Heart right ventricle (tissue), 16 donors: ENCODE data around the gene C3. TPM values are rescaled to one million over a fixed set of nuclear protein-coding genes. Genes with fewer than 3 reads are reported as not detected.

ENCODE experiments used
- ATAC-seq, 8 donors: fragments of 200-7000 bp; cut with Tn5 transposase; one replicate each; pipeline ENCODE4 v1.9.1; 2020; ENCODE audit warnings: mild to moderate bottlenecking in 8 of 8, moderate library complexity in 8 of 8, moderate number of reproducible peaks in 1 of 8
- DNase-seq, 2 donors: peaks; one replicate each; pipeline ENCODE4 v3.0.0-alpha.2; 2020
- H3K27ac ChIP-seq, 10 donors: fragments of 200-600 bp; sonication (generic) in 2 of 10; one replicate each; pipeline versions ENCODE4 v1.5.0 to v1.8.0; 2020 to 2022; ENCODE audit warnings: mild to moderate bottlenecking in 3 of 10
- H3K27me3 ChIP-seq, 7 donors: fragments of 200-600 bp; one replicate each; pipeline ENCODE4 v1.8.0; 2021 to 2022; ENCODE audit warnings: mild to moderate bottlenecking in 2 of 7
- H3K36me3 ChIP-seq, 9 donors: fragments of 200-600 bp; sonication (generic) in 1 of 9; one replicate each; pipeline versions ENCODE4 v1.5.0 to v1.8.0; 2020 to 2022; ENCODE audit warnings: mild to moderate bottlenecking in 2 of 9
- H3K4me1 ChIP-seq, 9 donors: fragments of 200-600 bp; sonication (generic) in 1 of 9; one replicate each; pipeline versions ENCODE4 v1.5.0 to v1.8.0; 2020 to 2022; ENCODE audit warnings: mild to moderate bottlenecking in 4 of 9
- H3K4me3 ChIP-seq, 10 donors: fragments of 200-600 bp; sonication (generic) in 2 of 10; one replicate each; pipeline versions ENCODE4 v1.5.0 to v1.8.0; 2020 to 2022; ENCODE audit warnings: mild to moderate bottlenecking in 7 of 10, moderate library complexity in 2 of 10
- H3K9me3 ChIP-seq, 11 donors: fragments of 200-600 bp in 10 of 11; sonication (generic) in 2 of 11; one replicate each; pipeline versions ENCODE4 v1.5.0 to v1.8.0; 2013 to 2022; ENCODE audit warnings: mild to moderate bottlenecking in 2 of 11, control low read depth in 1 of 11, moderate library complexity in 1 of 11
- WGBS, 2 donors: extraction: QIAGEN DNeasy Blood & Tissue Kit; methylation state at CpG; one replicate each; pipeline ENCODE4 v1.1.7; 2013; ENCODE audit warnings: inconsistent platforms in 1 of 2; 5-methylcytosine and 5-hydroxymethylcytosine counted together
- intact Hi-C, 10 donors: fragments of 100-400 bp; cut with DNase I; formaldehyde crosslinking; loops; one replicate each; pipeline versions ENCODE4 v1.11.1 to v1.14.2; 2022
- polyA plus RNA-seq, 2 donors: library from polyadenylated mRNA; stranded (reverse); fragments of 200-250 nt; gene quantifications; one replicate each; pipeline ENCODE4 v1.2.3, GENCODE V29; 2013
- total RNA-seq, 10 donors: library from RNA; stranded (reverse); fragmentation: NEBNext Ultra II Directional in 3 of 10; extraction: Animal tissue kit (Norgen Biotek cat#: 25700) in 3 of 10; gene quantifications; one replicate each; pipeline versions ENCODE4 v1.2.1 to v1.2.4, GENCODE V29; 2021 to 2023
- TF ChIP-seq, protein P1 (sequence below), 9 donors: fragments of 200-600 bp; sonication (generic) in 2 of 9; IDR thresholded peaks; one replicate each; pipeline versions ENCODE4 v1.5.0 to v1.8.0; 2021 to 2022; ENCODE audit warnings: antibody characterized with exemption in 9 of 9, mild to moderate bottlenecking in 5 of 9, moderate library complexity in 1 of 9
- donor health status: Arrhythmogenic right ventricular cardiomyopathy.
- donor health status: ischemic (EF 13 %, LVEDD 7.1; RV severe dilation, severe dysfunction).
- donor health status: healthy with polysubstance abuse.
- donor health status: DM: no; HTN: yes; CAD: no.
- donor health status: DM: no; HTN: no; CAD: no.
- donor health status: ischemic (EF 25% LVEDD 6.9; RV normal size, moderate dysfunction).
- donor health status: ischemic (EF 25% LVEDD 5.7; RV mildly dilated, moderate dysfunction).
- donor health status: healthy.
- donor health status: DM: yes; HTN: yes; CAD: no.
- donor health status: Ischemic cardiomyopathy.
- donor health status: ischemic (EF 35%, LVEDD 5.7; RV mildly dilated, moderate dysfunction).
- donor health status: nonischemic (EF 11% LVEDD 7.7; RV severe dilation, severe dysfunction).
- donor health status: DM: yes; HTN: yes; CAD: no.
- donor health status: PGD.
- donor health status: ischemic (EF 29% LVEDD 5.4; RV normal size, mild dysfunction).
- donor health status: nonischemic (EF 23%, LVEDD 6.1; RV moderate dilation, normal function).

Gene C3
- total and polyA plus RNA-seq, 12 donors: 23.0 to 475 (median 170) TPM

GRCh38 chr19:6721773-6722172 lies 1.3 kb upstream of the C3 start:
- H3K27me3 ChIP-seq: peaks cover 0 to 20% (median 0%) of the 10 kb centered on the region in 7 donors
- intact Hi-C loops: no loop called here
- H3K4me1 ChIP-seq: peaks cover 0 to 45% (median 0%) of the 10 kb centered on the region in 9 donors
- H3K36me3 ChIP-seq: no peaks in the 10 kb centered on the region
- TF ChIP-seq, protein P1, sequence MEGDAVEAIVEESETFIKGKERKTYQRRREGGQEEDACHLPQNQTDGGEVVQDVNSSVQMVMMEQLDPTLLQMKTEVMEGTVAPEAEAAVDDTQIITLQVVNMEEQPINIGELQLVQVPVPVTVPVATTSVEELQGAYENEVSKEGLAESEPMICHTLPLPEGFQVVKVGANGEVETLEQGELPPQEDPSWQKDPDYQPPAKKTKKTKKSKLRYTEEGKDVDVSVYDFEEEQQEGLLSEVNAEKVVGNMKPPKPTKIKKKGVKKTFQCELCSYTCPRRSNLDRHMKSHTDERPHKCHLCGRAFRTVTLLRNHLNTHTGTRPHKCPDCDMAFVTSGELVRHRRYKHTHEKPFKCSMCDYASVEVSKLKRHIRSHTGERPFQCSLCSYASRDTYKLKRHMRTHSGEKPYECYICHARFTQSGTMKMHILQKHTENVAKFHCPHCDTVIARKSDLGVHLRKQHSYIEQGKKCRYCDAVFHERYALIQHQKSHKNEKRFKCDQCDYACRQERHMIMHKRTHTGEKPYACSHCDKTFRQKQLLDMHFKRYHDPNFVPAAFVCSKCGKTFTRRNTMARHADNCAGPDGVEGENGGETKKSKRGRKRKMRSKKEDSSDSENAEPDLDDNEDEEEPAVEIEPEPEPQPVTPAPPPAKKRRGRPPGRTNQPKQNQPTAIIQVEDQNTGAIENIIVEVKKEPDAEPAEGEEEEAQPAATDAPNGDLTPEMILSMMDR (IDR thresholded peaks at IDR 0.05): no peak
- H3K27ac ChIP-seq: no peak overlapping the region
- WGBS, 2 donors: 86 to 90% methylated on average over 5 of the region's 5 CpGs
- no peaks in the 10 kb centered on the region for H3K9me3 ChIP-seq
- DNase-seq: no peak
- no peak overlapping the region for H3K4me3 ChIP-seq
- no peak for ATAC-seq

- H3K27ac ChIP-seq: peak overlapping the region in 3 of 10 donors; percentile 10 to 25 (median 15)
- intact Hi-C loops: no loop called here
- TF ChIP-seq, protein P1 (IDR thresholded peaks at IDR 0.05): no peak
Measured at GRCh38 chr19:6721138-6721474, 656 bp upstream of the C3 start.

DNA sequence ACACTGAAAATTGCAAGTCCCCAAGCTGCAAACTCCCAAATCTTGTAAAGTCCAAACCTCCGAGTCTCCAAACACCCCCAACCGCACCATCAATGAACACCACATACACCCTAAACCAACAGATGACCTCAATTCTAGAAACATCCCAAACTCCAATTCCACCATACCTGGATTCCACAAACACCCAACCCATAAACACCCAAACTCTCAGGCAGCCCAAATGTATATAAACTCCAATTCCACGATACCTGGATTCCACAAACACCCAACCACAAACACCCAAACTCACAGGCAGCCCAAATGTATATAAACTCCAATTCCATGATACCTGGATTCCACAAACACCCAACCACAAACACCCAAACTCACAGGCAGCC lies 470 bp downstream of the C3 start:
- WGBS, 2 donors: 86 to 92% methylated on average over 3 of the region's 3 CpGs
- DNase-seq (no peak), ATAC-seq (no peak)
- TF ChIP-seq, protein P1 (IDR thresholded peaks at IDR 0.05): no peak
- H3K36me3 ChIP-seq: no peaks in the 10 kb centered on the region
- no peaks in the 10 kb centered on the region for H3K9me3 ChIP-seq
- peaks cover 0 to 16% (median 2%) of the 10 kb centered on the region in 7 donors for H3K27me3 ChIP-seq
- H3K27ac ChIP-seq: peak overlapping the region in 1 of 10 donors; percentile 40
- intact Hi-C loops: no loop called here
- H3K4me1 ChIP-seq: peaks cover 0 to 42% (median 0%) of the 10 kb centered on the region in 9 donors
- H3K4me3 ChIP-seq: peak overlapping the region in 7 of 10 donors; percentile 4 to 42 (median 28)

More at GRCh38 chr19:6721138-6721474, 656 bp upstream of the C3 start:
- H3K36me3 ChIP-seq: no peaks in the 10 kb centered on the region
- peaks cover 0 to 19% (median 0%) of the 10 kb centered on the region in 7 donors for H3K27me3 ChIP-seq
- no peaks in the 10 kb centered on the region for H3K9me3 ChIP-seq
- DNase-seq (no peak), ATAC-seq (no peak)
- peaks cover 0 to 45% (median 0%) of the 10 kb centered on the region in 9 donors for H3K4me1 ChIP-seq
- H3K4me3 ChIP-seq: no peak overlapping the region

DNA sequence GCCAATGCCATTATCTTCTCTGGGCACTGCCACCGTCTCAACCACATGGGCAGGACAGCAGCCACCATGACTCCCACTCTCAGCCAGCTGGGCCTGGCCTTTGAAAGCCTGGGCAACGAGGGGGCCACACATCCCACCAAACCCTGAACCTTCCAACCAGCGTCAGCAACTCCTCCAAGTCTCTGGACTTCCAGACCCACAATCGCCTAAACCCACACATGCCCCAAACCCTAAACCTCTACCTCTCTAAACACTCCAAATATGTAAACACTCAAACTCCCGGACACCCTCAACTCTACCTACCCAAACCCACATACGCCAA lies 949 bp downstream of the C3 start:
- TF ChIP-seq, protein P1 (IDR thresholded peaks at IDR 0.05): no peak
- Histone ChIP-seq H3K27ac (no peak overlapping the region), H3K27me3 (peaks cover 0 to 17% (median 3%) of the 10 kb centered on the region in 7 donors), H3K36me3 (no peaks in the 10 kb centered on the region), H3K4me3 (peak overlapping the region in 6 of 10 donors; percentile 4 to 42 (median 30)), H3K4me1 (peaks cover 0 to 39% (median 0%) of the 10 kb centered on the region in 9 donors), H3K9me3 (no peaks in the 10 kb centered on the region)
- ATAC-seq: peak in 1 of 8 donors; percentile 4
- intact Hi-C loops: no loop called here
- no peak for DNase-seq
- 70 to 80% methylated on average over 6 of the region's 6 CpGs for WGBS, 2 donors
